ENCODE results near the gene RPL4. TPM values are rescaled to one million over a fixed set of nuclear protein-coding genes. Genes with fewer than 3 reads are reported as not detected.

RPL4 gene
- polyA plus RNA-seq, 3 donors = 533 to 1,696 (median 536) TPM

DNA sequence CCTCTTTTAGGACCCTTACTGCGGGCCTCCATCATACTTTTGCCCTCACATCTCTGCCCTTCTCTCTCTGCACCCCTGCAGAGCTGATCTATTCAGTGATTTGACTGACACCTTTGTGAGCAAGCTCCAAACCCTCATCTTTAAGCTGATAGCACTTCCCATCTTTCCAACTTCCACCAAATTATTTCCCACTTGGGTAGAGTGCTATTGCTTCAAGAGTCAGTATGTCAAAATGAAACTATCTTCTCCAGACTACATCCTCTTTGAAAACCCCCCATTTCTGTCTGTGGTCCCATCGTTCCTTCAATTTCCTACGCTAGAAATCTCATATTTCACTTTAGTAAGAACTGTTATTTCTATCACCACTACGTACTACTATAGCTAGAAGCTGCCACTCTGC, 20.2 kb upstream of the RPL4 start:
- TF ChIP-seq, protein P1, sequence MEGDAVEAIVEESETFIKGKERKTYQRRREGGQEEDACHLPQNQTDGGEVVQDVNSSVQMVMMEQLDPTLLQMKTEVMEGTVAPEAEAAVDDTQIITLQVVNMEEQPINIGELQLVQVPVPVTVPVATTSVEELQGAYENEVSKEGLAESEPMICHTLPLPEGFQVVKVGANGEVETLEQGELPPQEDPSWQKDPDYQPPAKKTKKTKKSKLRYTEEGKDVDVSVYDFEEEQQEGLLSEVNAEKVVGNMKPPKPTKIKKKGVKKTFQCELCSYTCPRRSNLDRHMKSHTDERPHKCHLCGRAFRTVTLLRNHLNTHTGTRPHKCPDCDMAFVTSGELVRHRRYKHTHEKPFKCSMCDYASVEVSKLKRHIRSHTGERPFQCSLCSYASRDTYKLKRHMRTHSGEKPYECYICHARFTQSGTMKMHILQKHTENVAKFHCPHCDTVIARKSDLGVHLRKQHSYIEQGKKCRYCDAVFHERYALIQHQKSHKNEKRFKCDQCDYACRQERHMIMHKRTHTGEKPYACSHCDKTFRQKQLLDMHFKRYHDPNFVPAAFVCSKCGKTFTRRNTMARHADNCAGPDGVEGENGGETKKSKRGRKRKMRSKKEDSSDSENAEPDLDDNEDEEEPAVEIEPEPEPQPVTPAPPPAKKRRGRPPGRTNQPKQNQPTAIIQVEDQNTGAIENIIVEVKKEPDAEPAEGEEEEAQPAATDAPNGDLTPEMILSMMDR (IDR thresholded peaks at IDR 0.05) = no peak
- Mint-ChIP-seq H3K4me1 (peaks cover 4% of the 10 kb centered on the region), H3K4me3 (no peak overlapping the region), H3K36me3 (peaks cover 50 to 73% of the 10 kb centered on the region in 2 donors), H3K9me3 (no peaks in the 10 kb centered on the region), H3K27ac (peak overlapping the region in 2 of 7 donors; percentile 17 to 74), H3K27me3 (ENCODE audit: low read depth in 3 of 3) (peaks cover 0 to 2% (median 0%) of the 10 kb centered on the region in 3 donors)
- no peaks in the 10 kb centered on the region for H3K79me2 ChIP-seq (ENCODE audit: insufficient read depth, low read length)
- H4K20me1 ChIP-seq (ENCODE audit: insufficient read depth, low read length) = no peaks in the 10 kb centered on the region
- H3K36me3 ChIP-seq (replicated peaks in 1 of 2; ENCODE audit: control insufficient read depth in 1 of 2, insufficient read depth in 2 of 2, low read length in 2 of 2) = peaks cover 34 to 89% of the 10 kb centered on the region in 2 donors
- no peaks in the 10 kb centered on the region for H3K27me3 ChIP-seq (ENCODE audit: control insufficient read depth in 2 of 2, insufficient read depth in 2 of 2, low read length in 2 of 2)
- no peak overlapping the region for H3K9ac ChIP-seq (ENCODE audit: insufficient read depth, low read length, poor library complexity, severe bottlenecking)
- intact Hi-C loops (cut with micrococcal nuclease) = no loop called here
- H3K9me3 ChIP-seq (replicated peaks in 1 of 2; ENCODE audit: control insufficient read depth in 1 of 2, insufficient read depth in 1 of 2, low read length in 2 of 2) = no peaks in the 10 kb centered on the region
- H2AFZ ChIP-seq (ENCODE audit: insufficient read depth, low read depth, low read length, poor library complexity, severe bottlenecking) = no peak overlapping the region
- DNase-seq = peak in 1 of 3 donors; percentile 6
- no peak overlapping the region for H3K4me3 ChIP-seq (replicated peaks in 1 of 3; ENCODE audit: low read depth in 2 of 3, low read length in 3 of 3)
- no peaks in the 10 kb centered on the region for H3K4me1 ChIP-seq (ENCODE audit: control insufficient read depth in 1 of 2, insufficient read depth in 2 of 2, low read length in 2 of 2)
- peak overlapping the region in 1 of 2 donors; percentile 13 for H3K27ac ChIP-seq (ENCODE audit: low read depth in 1 of 2, low read length in 2 of 2)
- WGBS (ENCODE audit: insufficient coverage) = 40% methylated on average over 1 of the region's 4 CpGs
- no peak overlapping the region for H3K4me2 ChIP-seq (replicated peaks; ENCODE audit: extremely low read depth, low read length, poor library complexity, severe bottlenecking)

- DNase-seq = no peak
- H3K27ac Mint-ChIP-seq = no peak overlapping the region
- WGBS (ENCODE audit: insufficient coverage) = no CpG with 5 or more reads among the region's 3 CpGs
- no peak overlapping the region for H3K9ac ChIP-seq (ENCODE audit: insufficient read depth, low read length, poor library complexity, severe bottlenecking)
- no peak overlapping the region for H3K4me2 ChIP-seq (replicated peaks; ENCODE audit: extremely low read depth, low read length, poor library complexity, severe bottlenecking)
- H3K4me1 Mint-ChIP-seq = peaks cover 4% of the 10 kb centered on the region
- no peaks in the 10 kb centered on the region for H3K9me3 ChIP-seq (replicated peaks in 1 of 2; ENCODE audit: control insufficient read depth in 1 of 2, insufficient read depth in 1 of 2, low read length in 2 of 2)
- peaks cover 0 to 2% (median 0%) of the 10 kb centered on the region in 3 donors for H3K27me3 Mint-ChIP-seq (ENCODE audit: low read depth in 3 of 3)
- no peaks in the 10 kb centered on the region for H3K27me3 ChIP-seq (ENCODE audit: control insufficient read depth in 2 of 2, insufficient read depth in 2 of 2, low read length in 2 of 2)
- H3K9me3 Mint-ChIP-seq = no peaks in the 10 kb centered on the region
- H3K79me2 ChIP-seq (ENCODE audit: insufficient read depth, low read length) = no peaks in the 10 kb centered on the region
- H3K4me3 ChIP-seq (replicated peaks in 1 of 3; ENCODE audit: low read depth in 2 of 3, low read length in 3 of 3) = no peak overlapping the region
- H2AFZ ChIP-seq (ENCODE audit: insufficient read depth, low read depth, low read length, poor library complexity, severe bottlenecking) = no peak overlapping the region
- intact Hi-C loops (cut with micrococcal nuclease) = no loop called here
- H3K36me3 Mint-ChIP-seq = peaks cover 46 to 70% of the 10 kb centered on the region in 2 donors
- H3K4me1 ChIP-seq (ENCODE audit: control insufficient read depth in 1 of 2, insufficient read depth in 2 of 2, low read length in 2 of 2) = no peaks in the 10 kb centered on the region
- H3K27ac ChIP-seq (ENCODE audit: low read depth in 1 of 2, low read length in 2 of 2) = no peak overlapping the region
- TF ChIP-seq, protein P1 (IDR thresholded peaks at IDR 0.05) = no peak
- H3K4me3 Mint-ChIP-seq = no peak overlapping the region
- peaks cover 27 to 88% of the 10 kb centered on the region in 2 donors for H3K36me3 ChIP-seq (replicated peaks in 1 of 2; ENCODE audit: control insufficient read depth in 1 of 2, insufficient read depth in 2 of 2, low read length in 2 of 2)
- H4K20me1 ChIP-seq (ENCODE audit: insufficient read depth, low read length) = no peaks in the 10 kb centered on the region
Measured at GRCh38 chr15:66523926-66524325, 19.3 kb upstream of the RPL4 start.
